SJCRH30 (cell line): ENCODE data around the gene AOX1. TPM values are rescaled to one million over a fixed set of nuclear protein-coding genes. Genes with fewer than 3 reads are reported as not detected.

Source experiments
- DNase-seq, 2 experiments: peaks; one replicate each; pipeline ENCODE4 v3.0.0-alpha.2; 2015 to 2020
- H3K27ac ChIP-seq: fragments of 250-450 bp; sonication (Bioruptor Pico); 2 replicates; pipeline ENCODE4 v1.5.1; 2020; ENCODE audit warnings: mild to moderate bottlenecking, moderate library complexity
- H3K27me3 ChIP-seq: fragments of 250-450 bp; sonication (Bioruptor Pico); 2 replicates; pipeline ENCODE4 v1.5.1; 2020; ENCODE audit warnings: mild to moderate bottlenecking, moderate library complexity
- H3K36me3 ChIP-seq: fragments of 250-450 bp; sonication (Bioruptor Pico); 2 replicates; pipeline ENCODE4 v1.5.1; 2020; ENCODE audit warnings: mild to moderate bottlenecking, moderate library complexity
- H3K4me1 ChIP-seq: fragments of 250-450 bp; sonication (Bioruptor Pico); 2 replicates; pipeline ENCODE4 v1.5.1; 2020; ENCODE audit warnings: mild to moderate bottlenecking, moderate library complexity
- H3K4me3 ChIP-seq: fragments of 250-450 bp; sonication (Bioruptor Pico); 2 replicates; pipeline ENCODE4 v1.5.1; 2020; ENCODE audit warnings: mild to moderate bottlenecking, moderate library complexity
- H3K9me3 ChIP-seq: fragments of 250-450 bp; sonication (Bioruptor Pico); replicated peaks from 2 replicates; pipeline ENCODE4 v1.5.1; 2020; ENCODE audit warnings: mild to moderate bottlenecking, moderate library complexity
- total RNA-seq: library from RNA; depleted of rRNA; stranded (reverse); fragments of >200 nt; shearing (Covaris generic); gene quantifications from 2 replicates; pipeline ENCODE4 v1.2.3, GENCODE V29; 2014

Gene AOX1
- total RNA-seq, 1 experiment from 2014 or later: 0.57 TPM

DNA sequence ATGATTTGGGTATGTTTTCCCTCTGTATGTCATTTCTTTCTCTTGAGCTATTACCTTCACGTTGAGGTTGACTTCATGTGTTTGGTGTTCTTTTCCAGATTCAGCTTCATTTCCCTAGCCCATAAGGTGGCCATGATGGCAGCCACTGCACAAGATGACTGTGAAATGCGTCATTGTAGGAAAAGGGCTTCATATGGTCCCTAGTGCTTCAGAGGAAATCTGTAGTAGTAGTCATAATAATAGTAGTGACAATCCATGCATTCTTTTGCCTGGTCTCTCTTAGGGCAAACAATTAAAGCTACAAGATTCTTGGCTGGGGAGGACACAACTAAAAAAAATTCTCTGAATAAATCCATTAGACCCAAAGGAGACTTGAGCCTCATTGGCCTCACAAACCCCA is 28.4 kb downstream of the AOX1 start:
- no peak for DNase-seq
- H3K9me3 ChIP-seq: no peaks in the 10 kb centered on the region
- H3K27ac ChIP-seq: no peak overlapping the region

GRCh38 chr2:200615247-200615646 is 29.4 kb downstream of the AOX1 start:
- Histone ChIP-seq H3K27me3 (no peaks in the 10 kb centered on the region), H3K9me3 (no peaks in the 10 kb centered on the region)
- peak in 1 of 2 experiments; percentile 10 for DNase-seq

More for the DNA sequence above, 28.4 kb downstream of the AOX1 start:
- H3K27me3 ChIP-seq: no peaks in the 10 kb centered on the region
- no peaks in the 10 kb centered on the region for H3K4me1 ChIP-seq
- no peaks in the 10 kb centered on the region for H3K36me3 ChIP-seq
- H3K4me3 ChIP-seq: no peak overlapping the region

DNA sequence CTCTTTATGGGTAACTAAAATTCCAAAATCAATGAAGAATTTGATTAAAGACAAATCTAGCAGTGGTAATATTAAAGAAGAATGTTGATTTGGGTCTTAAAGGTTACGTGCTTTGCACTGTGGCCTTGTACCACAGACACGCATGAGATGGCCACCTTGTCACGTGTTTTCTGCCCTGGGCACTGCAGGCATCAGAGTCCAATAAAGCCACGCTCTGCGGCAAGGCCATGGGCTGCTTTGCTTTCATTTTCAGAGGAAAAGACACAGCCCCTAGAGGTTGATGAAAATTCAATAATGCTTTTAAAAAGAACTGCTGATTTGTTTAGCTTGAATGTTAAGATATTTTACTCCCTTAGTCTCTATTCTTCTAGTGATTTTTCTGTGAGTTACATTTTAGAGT is 30.4 kb downstream of the AOX1 start:
- no peak for DNase-seq
- Histone ChIP-seq H3K27ac (no peak overlapping the region), H3K36me3 (no peaks in the 10 kb centered on the region), H3K9me3 (no peaks in the 10 kb centered on the region), H3K27me3 (no peaks in the 10 kb centered on the region), H3K4me1 (no peaks in the 10 kb centered on the region), H3K4me3 (no peak overlapping the region)

More at GRCh38 chr2:200615247-200615646, 29.4 kb downstream of the AOX1 start:
- Histone ChIP-seq H3K36me3 (no peaks in the 10 kb centered on the region), H3K4me3 (no peak overlapping the region), H3K4me1 (no peaks in the 10 kb centered on the region), H3K27ac (no peak overlapping the region)

- Histone ChIP-seq H3K9me3 (no peaks in the 10 kb centered on the region), H3K27me3 (no peaks in the 10 kb centered on the region), H3K4me1 (no peaks in the 10 kb centered on the region), H3K4me3 (no peak overlapping the region), H3K27ac (no peak overlapping the region), H3K36me3 (no peaks in the 10 kb centered on the region)
- no peak for DNase-seq
Measured at GRCh38 chr2:200616656-200617055, 30.8 kb downstream of the AOX1 start.

GRCh38 chr2:200617156-200618053 is 31.6 kb downstream of the AOX1 start:
- H3K4me3 ChIP-seq: no peak overlapping the region
- H3K36me3 ChIP-seq: no peaks in the 10 kb centered on the region
- H3K9me3 ChIP-seq: no peaks in the 10 kb centered on the region
- H3K27ac ChIP-seq: no peak overlapping the region
- DNase-seq: no peak
- no peaks in the 10 kb centered on the region for H3K4me1 ChIP-seq
- no peaks in the 10 kb centered on the region for H3K27me3 ChIP-seq

DNA sequence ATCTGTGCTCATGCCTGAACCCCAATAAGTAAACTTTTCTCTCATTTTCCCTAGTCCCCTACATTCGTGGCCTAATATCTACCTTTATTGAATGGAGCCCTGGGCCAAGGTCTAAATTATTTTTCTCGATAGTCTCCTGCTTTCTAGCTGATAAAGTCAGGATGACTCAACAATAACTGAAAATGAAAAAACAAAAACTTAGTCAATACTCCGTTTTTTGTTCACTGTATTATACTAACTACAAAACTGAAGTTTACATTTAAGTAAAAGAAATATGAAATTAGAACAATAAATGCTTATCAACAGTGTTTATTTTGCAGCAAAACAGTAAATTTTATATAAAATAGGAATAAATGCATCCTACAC is 32.2 kb downstream of the AOX1 start:
- no peaks in the 10 kb centered on the region for H3K4me1 ChIP-seq
- no peaks in the 10 kb centered on the region for H3K36me3 ChIP-seq
- no peaks in the 10 kb centered on the region for H3K27me3 ChIP-seq
- no peaks in the 10 kb centered on the region for H3K9me3 ChIP-seq
- H3K27ac ChIP-seq: no peak overlapping the region
- H3K4me3 ChIP-seq: no peak overlapping the region
- no peak for DNase-seq

GRCh38 chr2:200618590-200619021 is 32.8 kb downstream of the AOX1 start:
- peak in 1 of 2 experiments; percentile 25 for DNase-seq
- Histone ChIP-seq H3K4me3 (no peak overlapping the region), H3K9me3 (no peaks in the 10 kb centered on the region), H3K27me3 (no peaks in the 10 kb centered on the region), H3K4me1 (no peaks in the 10 kb centered on the region), H3K36me3 (no peaks in the 10 kb centered on the region), H3K27ac (no peak overlapping the region)

- no peak for DNase-seq
- H3K4me3 ChIP-seq: no peak overlapping the region
- no peaks in the 10 kb centered on the region for H3K36me3 ChIP-seq
- no peaks in the 10 kb centered on the region for H3K27me3 ChIP-seq
- H3K9me3 ChIP-seq: no peaks in the 10 kb centered on the region
- no peak overlapping the region for H3K27ac ChIP-seq
- no peaks in the 10 kb centered on the region for H3K4me1 ChIP-seq
Measured at GRCh38 chr2:200619279-200619678, 33.5 kb downstream of the AOX1 start.

GRCh38 chr2:200620606-200621390 is 35.0 kb downstream of the AOX1 start:
- DNase-seq: no peak
- Histone ChIP-seq H3K4me3 (no peak overlapping the region), H3K4me1 (no peaks in the 10 kb centered on the region), H3K27me3 (no peaks in the 10 kb centered on the region), H3K36me3 (no peaks in the 10 kb centered on the region), H3K9me3 (no peaks in the 10 kb centered on the region), H3K27ac (no peak overlapping the region)

DNA sequence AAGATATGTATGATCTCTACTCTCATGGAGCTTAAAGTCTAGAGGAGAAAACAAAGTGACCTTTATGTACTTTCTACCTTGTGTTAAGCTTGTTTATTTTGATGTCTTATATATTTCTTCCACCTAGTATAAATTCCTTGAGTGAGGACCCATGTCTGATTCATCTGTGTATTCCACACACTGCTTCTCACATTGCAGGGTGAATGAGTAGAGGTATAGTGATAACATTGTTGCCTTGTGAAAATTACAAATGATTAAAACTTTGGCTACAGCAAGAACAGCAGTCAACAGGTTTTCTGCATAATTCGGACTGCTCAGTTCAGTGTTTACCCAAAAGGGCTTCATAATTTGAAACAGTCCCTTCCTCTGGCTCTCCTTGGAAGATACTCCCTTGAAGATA is 36.3 kb downstream of the AOX1 start:
- no peak for DNase-seq
- Histone ChIP-seq H3K27ac (no peak overlapping the region), H3K9me3 (no peaks in the 10 kb centered on the region), H3K4me1 (no peaks in the 10 kb centered on the region), H3K27me3 (no peaks in the 10 kb centered on the region), H3K4me3 (no peak overlapping the region), H3K36me3 (no peaks in the 10 kb centered on the region)

GRCh38 chr2:200624026-200624425 is 38.2 kb downstream of the AOX1 start:
- DNase-seq: no peak
- no peak overlapping the region for H3K27ac ChIP-seq
- no peaks in the 10 kb centered on the region for H3K27me3 ChIP-seq
- H3K4me1 ChIP-seq: no peaks in the 10 kb centered on the region
- no peak overlapping the region for H3K4me3 ChIP-seq
- no peaks in the 10 kb centered on the region for H3K36me3 ChIP-seq
- no peaks in the 10 kb centered on the region for H3K9me3 ChIP-seq

GRCh38 chr2:200624658-200625057 is 38.8 kb downstream of the AOX1 start:
- no peak overlapping the region for H3K27ac ChIP-seq
- no peak for DNase-seq
- H3K4me1 ChIP-seq: no peaks in the 10 kb centered on the region
- H3K9me3 ChIP-seq: no peaks in the 10 kb centered on the region
- H3K36me3 ChIP-seq: no peaks in the 10 kb centered on the region
- no peaks in the 10 kb centered on the region for H3K27me3 ChIP-seq
- H3K4me3 ChIP-seq: no peak overlapping the region

- DNase-seq: no peak
- H3K4me3 ChIP-seq: no peak overlapping the region
- H3K27ac ChIP-seq: no peak overlapping the region
- H3K36me3 ChIP-seq: no peaks in the 10 kb centered on the region
- no peaks in the 10 kb centered on the region for H3K9me3 ChIP-seq
- no peaks in the 10 kb centered on the region for H3K4me1 ChIP-seq
- no peaks in the 10 kb centered on the region for H3K27me3 ChIP-seq
Measured at GRCh38 chr2:200625282-200625681, 39.5 kb downstream of the AOX1 start.

DNA sequence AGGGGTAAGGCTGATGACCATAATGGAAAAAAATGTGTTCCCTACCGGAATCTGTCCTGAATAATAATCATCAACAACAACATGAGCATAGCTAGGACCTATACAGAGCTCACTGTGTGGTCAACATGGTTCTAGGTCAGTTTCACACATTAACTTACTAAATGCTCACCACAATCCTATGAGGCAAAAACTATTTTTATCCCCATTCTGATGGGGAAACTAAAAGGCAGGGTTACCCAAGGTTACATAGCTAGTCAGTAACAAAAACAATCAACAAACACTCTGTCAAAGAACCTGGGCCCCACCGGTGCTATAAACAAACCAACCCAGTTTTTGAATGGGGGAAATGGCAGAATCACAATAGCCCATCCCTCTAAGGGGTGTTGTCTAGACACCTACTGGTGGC is 40.1 kb downstream of the AOX1 start:
- Histone ChIP-seq H3K36me3 (no peaks in the 10 kb centered on the region), H3K9me3 (no peaks in the 10 kb centered on the region), H3K27me3 (no peaks in the 10 kb centered on the region), H3K4me3 (no peak overlapping the region), H3K27ac (no peak overlapping the region), H3K4me1 (no peaks in the 10 kb centered on the region)
- DNase-seq: no peak

DNA sequence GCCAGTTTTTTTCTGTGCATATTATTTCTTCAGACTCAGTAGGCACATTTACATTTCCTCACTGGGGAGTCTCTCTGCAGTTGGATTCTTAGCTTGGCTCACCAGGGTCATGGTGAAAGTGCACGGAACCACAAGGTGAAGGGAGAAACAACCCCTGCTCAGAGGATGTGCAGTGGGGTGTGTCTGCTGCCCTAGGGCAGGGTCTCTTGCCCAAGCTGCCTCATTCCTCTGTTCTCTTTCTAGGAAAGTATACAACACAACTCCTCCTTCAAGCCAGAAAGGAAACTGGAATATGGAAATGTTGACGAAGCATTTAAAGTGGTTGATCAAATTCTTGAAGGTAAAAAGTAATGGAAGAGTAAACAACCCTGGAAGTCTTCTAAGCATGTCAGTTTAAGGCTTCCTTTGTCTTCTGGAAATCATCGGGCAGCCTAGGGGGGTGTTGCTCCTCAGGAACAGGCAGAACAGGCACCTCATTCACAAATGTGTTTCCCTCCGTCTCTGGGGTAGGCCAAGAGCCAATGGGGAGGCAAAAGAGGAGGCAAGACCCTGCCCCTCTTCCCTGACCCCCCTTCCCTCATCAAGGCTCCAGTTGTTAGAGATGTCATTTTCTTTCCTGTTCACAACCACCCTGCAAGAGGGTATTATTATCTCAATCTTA is 41.4 kb downstream of the AOX1 start:
- DNase-seq: no peak
- H3K4me3 ChIP-seq: no peak overlapping the region
- no peak overlapping the region for H3K27ac ChIP-seq
- no peaks in the 10 kb centered on the region for H3K36me3 ChIP-seq
- H3K4me1 ChIP-seq: no peaks in the 10 kb centered on the region
- no peaks in the 10 kb centered on the region for H3K27me3 ChIP-seq
- H3K9me3 ChIP-seq: no peaks in the 10 kb centered on the region
